Astrocyte of the spinal cord (primary cell): ENCODE data around the gene NARS2.
"Not testable (repeated sequence)": the region's sequence is repeated elsewhere in the genome, so short reads cannot be mapped to it uniquely, and the experiment has no call there.

Experiments used
- DNase-seq: peaks from one replicate; pipeline ENCODE4 v3.0.0; 2011; ENCODE audit warnings: low read depth, low spot score
- H3K4me3 ChIP-seq: 2 replicates; pipeline ENCODE4 v1.5.1; 2011; ENCODE audit warnings: low read depth, mild to moderate bottlenecking, low read length, moderate library complexity
- CTCF ChIP-seq: IDR thresholded peaks from 2 replicates; pipeline ENCODE4 v1.5.1; 2012; ENCODE audit warnings: low read depth, mild to moderate bottlenecking, low read length, inconsistent platforms
- in situ Hi-C: cut with HindIII; loops from 2 replicates; pipeline ENCODE4 v1.10.0; 2017; ENCODE audit warnings: low sequenced_read_pairs

Gene NARS2

GRCh38 chr11:78574386-78575381 is at the start of gene NARS2:
Gene NARS2, minus strand, starts transcription at chr11:78574864. Its CDS starts 376 bp downstream, at chr11:78574488.
- peak within 1 kb of the TSS; percentile 69 for H3K4me3 ChIP-seq
- DNase-seq = peak; percentile 97
- in situ Hi-C loops = no loop called here
- no peak for TF ChIP-seq CTCF

- DNase-seq = no peak
- in situ Hi-C loops = no loop called here
- H3K4me3 ChIP-seq = no peak overlapping the region
- TF ChIP-seq CTCF = no peak
Observed at GRCh38 chr11:78622666-78623065, 48.0 kb upstream of the NARS2 start.

- DNase-seq = no peak
- H3K4me3 ChIP-seq = no peak overlapping the region
- in situ Hi-C loops = no loop called here
- TF ChIP-seq CTCF = no peak
Observed at GRCh38 chr11:78620159-78620558, 45.5 kb upstream of the NARS2 start.

GRCh38 chr11:78615724-78616123 is 41.1 kb upstream of the NARS2 start:
- DNase-seq = no peak
- no peak overlapping the region for H3K4me3 ChIP-seq
- in situ Hi-C loops = no loop called here
- TF ChIP-seq CTCF = peak; percentile 9

GRCh38 chr11:78613378-78613813 is 38.7 kb upstream of the NARS2 start:
- TF ChIP-seq CTCF = no peak
- H3K4me3 ChIP-seq = no peak overlapping the region
- DNase-seq = no peak
- in situ Hi-C loops = no loop called here

- in situ Hi-C loops = no loop called here
- DNase-seq = no peak
- TF ChIP-seq CTCF = no peak
Observed at GRCh38 chr11:78612721-78613377, 38.2 kb upstream of the NARS2 start.

GRCh38 chr11:78609321-78609720 is 34.7 kb upstream of the NARS2 start:
- H3K4me3 ChIP-seq, DNase-seq, in situ Hi-C loops: not testable (repeated sequence)

More at GRCh38 chr11:78612721-78613377, 38.2 kb upstream of the NARS2 start:
- no peak overlapping the region for H3K4me3 ChIP-seq
